HG03521 (cell line): ENCODE data around the gene DPEP2NB.
A peak's percentile ranks its signal among the peaks of the same experiment; 100 is the strongest.
"Not testable (repeated sequence)": the region's sequence is repeated elsewhere in the genome, so short reads cannot be mapped to it uniquely, and the experiment has no call there.

Experiments
- ATAC-seq: cut with Tn5 transposase; IDR thresholded peaks from one replicate; pipeline ENCODE4 v1.9.1; 2021; ENCODE audit warnings: mild to moderate bottlenecking, moderate library complexity; ENCODE audit not compliant: unreplicated experiment

DPEP2NB gene

DNA sequence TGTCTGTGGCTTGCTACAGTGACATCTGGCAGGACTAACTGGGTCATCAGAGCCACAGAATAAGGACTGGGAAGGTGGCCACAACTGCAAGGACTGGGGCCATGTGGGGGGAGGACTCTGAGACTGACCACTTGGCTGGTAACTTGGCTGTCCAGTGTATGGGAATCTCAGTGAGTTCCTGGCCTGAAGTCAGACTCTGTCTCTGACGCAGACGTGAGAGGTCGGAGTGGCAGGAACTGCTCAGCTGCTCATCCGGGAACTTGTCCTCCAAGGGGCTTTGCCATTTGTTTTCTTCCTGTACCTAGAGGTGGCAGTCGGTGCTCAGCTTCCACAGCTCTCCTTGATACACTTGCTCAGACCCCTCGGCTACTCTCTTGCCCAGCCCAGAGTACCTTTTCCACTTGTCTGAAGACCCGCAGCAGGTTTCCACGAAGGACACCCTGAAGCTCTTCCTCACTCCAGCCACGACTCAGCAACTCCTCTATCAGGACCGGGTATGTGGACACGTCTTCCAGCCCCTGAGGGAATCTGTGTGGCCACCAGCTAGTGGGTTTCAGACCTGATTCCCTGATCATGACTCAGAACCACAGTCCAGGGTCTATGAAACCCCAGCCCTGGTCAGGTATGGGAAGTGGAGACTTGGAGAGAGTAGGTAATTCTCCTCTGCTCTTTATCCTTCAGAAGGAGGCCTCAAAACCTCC lies 28.1 kb downstream of the DPEP2NB start:
- ATAC-seq: no peak

DNA sequence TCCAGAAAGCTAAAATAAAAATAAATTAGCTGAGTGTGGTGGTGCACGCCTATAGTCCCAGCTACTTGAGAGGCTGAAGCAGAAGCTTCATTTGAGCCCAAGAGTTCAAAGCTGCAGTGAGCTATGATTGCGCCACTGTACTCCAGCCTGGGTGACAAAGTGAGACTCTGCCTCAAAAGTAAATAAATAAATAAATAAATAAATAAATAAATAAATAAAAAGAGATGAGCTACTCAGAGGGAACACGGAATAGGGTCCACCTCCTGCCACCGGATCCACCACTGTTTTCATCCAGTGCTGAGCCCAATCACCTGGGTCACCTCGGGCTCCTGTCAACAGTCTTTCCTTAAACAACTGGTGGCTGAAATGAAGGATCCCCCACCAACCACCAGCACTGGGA lies 28.8 kb downstream of the DPEP2NB start:
- no peak for ATAC-seq

GRCh38 chr16:67982011-67982696 lies 33.6 kb downstream of the DPEP2NB start:
- ATAC-seq: no peak

DNA sequence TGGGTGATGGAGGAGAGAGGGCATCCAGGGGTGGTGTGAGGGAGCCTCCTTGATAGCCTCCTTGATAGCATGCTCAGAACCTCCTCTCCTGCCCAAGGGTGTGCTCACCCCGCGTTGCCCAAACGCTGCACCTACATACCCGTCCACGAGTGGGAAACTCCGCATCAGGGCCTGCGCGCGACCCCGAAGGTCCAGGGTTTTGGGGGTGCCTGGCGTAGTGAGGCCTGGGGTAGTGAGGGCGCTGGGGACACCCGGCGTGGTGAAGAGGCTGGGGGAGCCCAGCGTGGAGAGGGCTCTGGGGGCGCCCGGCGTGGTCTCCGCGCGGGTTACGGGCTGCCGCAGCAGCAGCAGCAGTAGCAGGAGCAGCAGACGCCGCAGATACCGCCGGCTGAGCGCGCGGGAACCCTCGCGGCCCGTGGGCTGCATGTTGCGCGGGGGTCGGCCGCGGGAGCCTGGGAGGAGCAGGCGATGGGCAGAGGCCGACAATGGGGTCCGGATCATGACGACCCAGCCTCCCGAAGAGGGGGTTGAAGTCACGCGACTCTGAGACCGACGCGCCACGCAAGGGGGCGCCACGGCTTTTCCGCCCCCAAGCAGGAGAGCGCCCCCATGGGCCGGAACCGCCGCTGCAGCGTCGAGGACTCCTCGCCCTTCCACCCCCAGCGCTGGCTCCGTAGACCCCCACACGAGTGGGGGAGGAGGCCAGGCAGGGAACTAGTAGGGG lies 35.6 kb downstream of the DPEP2NB start, which contains the start of gene DPEP3:
Gene DPEP3, minus strand, starts transcription at position 545 of the 724 bp plus-strand sequence. Its CDS starts 119 bp downstream, at position 426.
- no peak for ATAC-seq

GRCh38 chr16:67977469-67978227 lies 38.1 kb downstream of the DPEP2NB start:
- no peak for ATAC-seq

- ATAC-seq: no peak
Observed at GRCh38 chr16:67977005-67977404, 38.7 kb downstream of the DPEP2NB start.

DNA sequence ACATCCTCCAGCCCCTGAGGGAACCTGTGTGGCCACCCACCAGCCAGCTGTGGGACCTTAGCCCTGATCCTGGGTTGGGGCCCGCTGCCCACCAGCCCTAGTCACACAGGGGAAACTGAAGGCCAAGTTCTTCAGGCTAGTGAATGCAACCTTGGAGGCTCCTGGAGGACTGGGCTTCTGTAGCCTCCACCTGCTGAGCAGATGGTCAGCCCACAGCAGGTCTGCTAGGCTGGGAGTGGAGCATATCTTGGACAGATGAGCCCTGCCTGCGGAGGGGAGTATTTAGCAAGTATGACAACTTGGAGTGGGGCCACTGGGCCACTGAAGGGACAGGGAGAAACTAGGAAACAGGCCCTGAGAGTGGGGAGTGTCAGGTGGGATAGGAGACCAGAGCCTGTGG lies 39.5 kb downstream of the DPEP2NB start:
- no peak for ATAC-seq

GRCh38 chr16:67975321-67976105 lies 40.2 kb downstream of the DPEP2NB start:
- no peak for ATAC-seq

DNA sequence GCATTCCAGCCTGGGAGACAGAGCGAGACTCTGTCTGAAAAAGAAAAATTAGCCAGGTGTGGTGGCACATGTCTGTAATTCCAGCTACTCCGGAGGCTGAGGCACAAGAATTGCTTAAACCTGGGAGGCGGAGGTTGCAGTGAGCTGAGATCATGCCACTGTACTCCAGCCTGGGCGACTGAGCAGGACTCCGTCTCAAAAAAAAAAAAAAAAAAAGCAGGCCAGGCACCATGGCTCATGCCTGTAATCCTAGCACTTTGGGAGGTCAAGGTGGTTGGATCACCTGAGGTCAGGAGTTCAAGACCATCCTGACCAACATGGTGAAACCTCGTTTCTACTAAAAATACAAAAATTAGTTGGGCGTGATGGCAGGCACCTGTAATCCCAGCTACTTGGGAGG lies 43.4 kb downstream of the DPEP2NB start:
- not testable (repeated sequence) for ATAC-seq

DNA sequence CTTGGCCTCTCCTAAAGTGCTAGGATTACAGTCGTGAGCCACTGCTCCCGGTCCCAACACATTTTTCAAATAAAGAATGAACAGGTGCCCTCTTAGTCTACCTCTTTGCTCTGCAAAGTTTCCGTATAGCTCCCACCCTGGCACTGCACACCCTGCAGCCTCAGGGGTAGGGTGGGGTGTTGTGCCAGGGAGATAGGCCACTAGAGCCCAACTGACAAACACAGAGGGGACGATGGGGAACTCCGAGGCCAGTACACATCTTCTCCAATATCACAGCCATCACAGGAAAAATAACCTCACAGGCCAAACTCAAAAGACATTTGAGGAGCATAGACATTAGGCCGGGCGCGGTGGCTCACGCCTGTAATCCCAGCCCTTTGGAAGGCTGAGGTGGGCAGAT lies 44.6 kb downstream of the DPEP2NB start:
- ATAC-seq: no peak

- ATAC-seq: no peak
Observed at GRCh38 chr16:67969254-67970039, 46.3 kb downstream of the DPEP2NB start.

DNA sequence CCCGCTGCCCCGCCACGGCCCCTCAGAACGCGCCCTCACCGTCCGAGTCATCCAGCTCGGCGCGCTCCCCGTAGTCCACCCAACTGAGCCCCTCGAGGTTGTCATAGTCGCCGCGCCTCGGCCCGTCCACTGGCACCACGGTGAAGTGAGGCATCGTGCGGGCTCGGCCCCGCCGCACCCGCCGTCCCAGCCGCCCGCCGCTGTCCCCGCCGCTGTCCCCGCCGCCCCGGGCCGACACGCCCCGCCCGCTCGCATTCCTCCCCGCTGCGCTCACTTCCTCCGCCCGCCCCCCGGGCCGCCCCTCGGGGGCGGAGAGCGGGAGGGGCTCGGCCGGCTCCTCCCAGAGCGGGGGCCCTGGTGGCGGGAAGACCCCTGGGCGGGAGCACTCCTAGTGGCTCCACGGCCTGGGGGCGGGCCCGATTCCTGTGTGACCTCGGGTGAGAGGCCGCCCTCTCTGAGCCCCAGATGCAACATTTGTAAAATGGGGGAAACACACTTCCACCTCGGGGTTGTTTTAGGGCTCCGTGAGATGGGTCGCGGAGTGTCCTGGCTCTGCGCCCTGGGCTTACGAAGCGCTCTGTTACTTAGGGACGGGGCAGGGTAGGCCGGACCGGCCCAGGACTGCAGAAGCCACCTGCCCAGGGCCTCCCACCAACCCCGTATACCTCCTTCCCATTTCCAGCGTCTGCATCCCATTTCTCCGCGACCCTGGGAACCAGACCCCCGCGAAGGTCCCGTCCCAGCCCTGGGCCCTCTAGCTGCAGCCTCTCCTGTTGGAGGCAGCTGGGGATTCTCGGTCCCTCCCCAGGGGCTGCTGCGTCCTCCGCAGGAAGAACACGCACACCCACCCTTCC lies 47.1 kb downstream of the DPEP2NB start, which contains the start of gene SLC12A4:
Gene SLC12A4, minus strand, starts transcription at position 238 of the 854 bp plus-strand sequence. Its CDS starts 84 bp downstream, at position 154.
- peak; percentile 83 for ATAC-seq

- ATAC-seq: peak; percentile 24
Observed at GRCh38 chr16:67967958-67968399, 47.7 kb downstream of the DPEP2NB start.

- no peak for ATAC-seq
Observed at GRCh38 chr16:67967183-67967957, 48.3 kb downstream of the DPEP2NB start.

DNA sequence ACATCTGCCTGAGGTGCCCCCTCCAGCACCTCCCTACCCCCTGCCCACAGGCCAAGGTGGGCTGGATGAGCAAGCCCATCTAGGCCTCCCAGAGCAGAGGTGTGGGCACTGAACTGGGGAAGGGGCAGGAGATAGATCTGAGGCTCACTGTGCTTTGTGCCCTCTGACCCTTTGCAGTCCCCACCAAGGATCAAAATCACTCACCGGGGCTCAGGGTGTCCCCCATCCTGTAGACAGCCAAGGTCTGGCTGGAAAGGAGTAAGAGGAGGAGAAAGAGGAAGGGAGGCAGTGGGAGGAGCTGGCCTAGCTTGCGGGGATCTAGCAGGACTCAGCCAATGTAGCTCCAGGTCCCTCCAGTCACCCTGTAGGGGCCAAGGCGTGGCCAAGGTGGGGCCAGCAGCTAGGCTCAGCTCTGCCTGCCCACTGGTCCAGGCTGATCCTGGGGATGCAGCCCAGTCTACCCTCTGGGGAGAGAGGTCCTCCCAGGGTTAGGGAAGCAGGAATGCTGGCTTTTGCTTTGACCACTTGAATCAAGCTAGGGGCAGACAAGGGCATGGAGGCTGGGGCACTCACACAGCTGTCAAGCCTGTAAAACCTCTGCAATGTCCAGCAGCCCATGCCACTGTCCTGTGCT lies 49.0 kb downstream of the DPEP2NB start:
- no peak for ATAC-seq

GRCh38 chr16:67965668-67966548 lies 49.8 kb downstream of the DPEP2NB start:
- ATAC-seq: no peak
